ENCODE results near the gene KRTAP1-4. TPM values are rescaled to one million over a fixed set of nuclear protein-coding genes. Genes with fewer than 3 reads are reported as not detected.

Gene KRTAP1-4
- total and polyA plus RNA-seq, 4 experiments from 2014 or later = not detected

- CTCF ChIA-PET (ENCODE audit: partially characterized antibody) = no interaction called here
- no peaks in the 10 kb centered on the region for H3K9me3 ChIP-seq (ENCODE audit: control insufficient read depth in 1 of 2, low read length in 2 of 2)
- Mint-ChIP-seq H3K27me3 (peaks cover 12 to 17% of the 10 kb centered on the region in 2 donors), H3K27ac (no peak overlapping the region), H3K4me1 (no peaks in the 10 kb centered on the region), H3K4me3 (no peak overlapping the region), H3K36me3 (no peaks in the 10 kb centered on the region), H3K9me3 (no peaks in the 10 kb centered on the region)
- H3K4me3 ChIP-seq (ENCODE audit: low read length in 2 of 2) = no peak overlapping the region
- intact Hi-C loops (cut with micrococcal nuclease) = no loop called here
- POLR2A ChIA-PET (ENCODE audit: partially characterized antibody) = no interaction called here
- DNase-seq = no peak
- H3K27ac ChIP-seq (ENCODE audit: low read depth, low read length) = no peak overlapping the region
- H3K36me3 ChIP-seq (ENCODE audit: insufficient read depth, low read length) = no peaks in the 10 kb centered on the region
- no peaks in the 10 kb centered on the region for H3K4me1 ChIP-seq (ENCODE audit: insufficient read depth, low read length)
- H3K27me3 ChIP-seq (ENCODE audit: insufficient read depth, low read length) = peaks cover 8% of the 10 kb centered on the region
Observed at GRCh38 chr17:40980117-40980516, 49.9 kb downstream of the KRTAP1-4 start.

Other genes starting within 250 kb of the KRTAP1-4 start
Only the 30 nearest of the 38 such genes appear.
- not detected for gene KRT12, start 163.0 kb downstream of the KRTAP1-4 start, total RNA-seq
- not detected for gene KRT12, start 163.0 kb downstream of the KRTAP1-4 start, polyA plus RNA-seq
- not detected for gene KRT20, start 145.0 kb downstream of the KRTAP1-4 start, total RNA-seq
- gene KRT20, start 145.0 kb downstream of the KRTAP1-4 start, polyA plus RNA-seq = not detected
- not detected for gene KRT23, start 92.5 kb downstream of the KRTAP1-4 start, total RNA-seq
- under 1 TPM in 1 of 2 donors, not detected in 1; 0.15 TPM for gene KRT23, start 92.5 kb downstream of the KRTAP1-4 start, polyA plus RNA-seq
- not detected for gene KRT39, start 63.2 kb downstream of the KRTAP1-4 start, total RNA-seq
- gene KRT39, start 63.2 kb downstream of the KRTAP1-4 start, polyA plus RNA-seq = not detected
- gene KRT40, start 45.9 kb downstream of the KRTAP1-4 start, total RNA-seq = not detected
- gene KRT40, start 45.9 kb downstream of the KRTAP1-4 start, polyA plus RNA-seq = not detected
- not detected for gene KRTAP3-3, start 36.0 kb downstream of the KRTAP1-4 start, total RNA-seq
- not detected for gene KRTAP3-3, start 36.0 kb downstream of the KRTAP1-4 start, polyA plus RNA-seq
- not detected for gene KRTAP3-2, start 30.3 kb downstream of the KRTAP1-4 start, total RNA-seq
- gene KRTAP3-2, start 30.3 kb downstream of the KRTAP1-4 start, polyA plus RNA-seq = not detected
- gene KRTAP3-1, start 21.1 kb downstream of the KRTAP1-4 start, total RNA-seq = not detected
- not detected for gene KRTAP3-1, start 21.1 kb downstream of the KRTAP1-4 start, polyA plus RNA-seq
- not detected for gene KRTAP1-5, start 3.0 kb downstream of the KRTAP1-4 start, total RNA-seq
- not detected for gene KRTAP1-5, start 3.0 kb downstream of the KRTAP1-4 start, polyA plus RNA-seq
- gene KRTAP1-3, start 4.7 kb upstream of the KRTAP1-4 start, total RNA-seq = not detected
- gene KRTAP1-3, start 4.7 kb upstream of the KRTAP1-4 start, polyA plus RNA-seq = not detected
- not detected for gene KRTAP1-1, start 11.3 kb upstream of the KRTAP1-4 start, total RNA-seq
- not detected for gene KRTAP1-1, start 11.3 kb upstream of the KRTAP1-4 start, polyA plus RNA-seq
- gene KRTAP2-1, start 17.1 kb upstream of the KRTAP1-4 start, total RNA-seq = not detected
- gene KRTAP2-1, start 17.1 kb upstream of the KRTAP1-4 start, polyA plus RNA-seq = not detected
- gene KRTAP2-2, start 25.0 kb upstream of the KRTAP1-4 start, total RNA-seq = not detected
- gene KRTAP2-2, start 25.0 kb upstream of the KRTAP1-4 start, polyA plus RNA-seq = not detected
- gene KRTAP2-3, start 29.9 kb upstream of the KRTAP1-4 start, total RNA-seq = not detected
- gene KRTAP2-3, start 29.9 kb upstream of the KRTAP1-4 start, polyA plus RNA-seq = not detected
- not detected for gene KRTAP2-4, start 35.7 kb upstream of the KRTAP1-4 start, total RNA-seq
- not detected for gene KRTAP2-4, start 35.7 kb upstream of the KRTAP1-4 start, polyA plus RNA-seq
- not detected for gene KRTAP4-7, start 54.0 kb upstream of the KRTAP1-4 start, total RNA-seq
- not detected for gene KRTAP4-7, start 54.0 kb upstream of the KRTAP1-4 start, polyA plus RNA-seq
- not detected for gene KRTAP4-8, start 67.9 kb upstream of the KRTAP1-4 start, total RNA-seq
- not detected for gene KRTAP4-8, start 67.9 kb upstream of the KRTAP1-4 start, polyA plus RNA-seq
- not detected for gene KRTAP4-16, start 72.0 kb upstream of the KRTAP1-4 start, total RNA-seq
- not detected for gene KRTAP4-16, start 72.0 kb upstream of the KRTAP1-4 start, polyA plus RNA-seq
- gene KRTAP4-9, start 75.2 kb upstream of the KRTAP1-4 start, total RNA-seq = not detected
- not detected for gene KRTAP4-9, start 75.2 kb upstream of the KRTAP1-4 start, polyA plus RNA-seq
- gene KRTAP4-11, start 88.2 kb upstream of the KRTAP1-4 start, total RNA-seq = not detected
- not detected for gene KRTAP4-11, start 88.2 kb upstream of the KRTAP1-4 start, polyA plus RNA-seq
- gene KRTAP4-12, start 94.0 kb upstream of the KRTAP1-4 start, total RNA-seq = not detected
- gene KRTAP4-12, start 94.0 kb upstream of the KRTAP1-4 start, polyA plus RNA-seq = not detected
- gene KRTAP4-6, start 110.3 kb upstream of the KRTAP1-4 start, total RNA-seq = not detected
- gene KRTAP4-6, start 110.3 kb upstream of the KRTAP1-4 start, polyA plus RNA-seq = under 1 TPM in 1 of 2 donors, not detected in 1; 0.24 TPM
- gene KRTAP4-5, start 119.6 kb upstream of the KRTAP1-4 start, total RNA-seq = not detected
- gene KRTAP4-5, start 119.6 kb upstream of the KRTAP1-4 start, polyA plus RNA-seq = not detected
- not detected for gene KRTAP4-4, start 130.6 kb upstream of the KRTAP1-4 start, total RNA-seq
- gene KRTAP4-4, start 130.6 kb upstream of the KRTAP1-4 start, polyA plus RNA-seq = not detected
- gene KRTAP4-3, start 138.0 kb upstream of the KRTAP1-4 start, total RNA-seq = not detected
- gene KRTAP4-3, start 138.0 kb upstream of the KRTAP1-4 start, polyA plus RNA-seq = not detected
- not detected for gene KRTAP4-2, start 148.0 kb upstream of the KRTAP1-4 start, total RNA-seq
- not detected for gene KRTAP4-2, start 148.0 kb upstream of the KRTAP1-4 start, polyA plus RNA-seq
- not detected for gene KRTAP4-1, start 154.7 kb upstream of the KRTAP1-4 start, total RNA-seq
- gene KRTAP4-1, start 154.7 kb upstream of the KRTAP1-4 start, polyA plus RNA-seq = not detected
- gene KRTAP9-1, start 159.7 kb upstream of the KRTAP1-4 start, total RNA-seq = not detected
- gene KRTAP9-1, start 159.7 kb upstream of the KRTAP1-4 start, polyA plus RNA-seq = not detected
- not detected for gene KRTAP9-2, start 196.5 kb upstream of the KRTAP1-4 start, total RNA-seq
- not detected for gene KRTAP9-2, start 196.5 kb upstream of the KRTAP1-4 start, polyA plus RNA-seq
- gene KRTAP9-3, start 202.3 kb upstream of the KRTAP1-4 start, total RNA-seq = not detected
- gene KRTAP9-3, start 202.3 kb upstream of the KRTAP1-4 start, polyA plus RNA-seq = not detected